IMR-90 (cell line): ENCODE data around the gene RINT1. TPM values are rescaled to one million over a fixed set of nuclear protein-coding genes. Genes with fewer than 3 reads are reported as not detected.
A peak's percentile ranks its signal among the peaks of the same experiment; 100 is the strongest.

Experiments
- ATAC-seq: fragments of 200-7000 bp; cut with Tn5 transposase; 2 replicates; pipeline ENCODE4 v1.9.1; 2020; ENCODE audit warnings: low read depth, mild to moderate bottlenecking, moderate library complexity
- BruUV-seq: library from RNA; stranded (reverse); fragments of 400-500 nt; replicated peaks from 2 replicates; lab custom pipeline; 2021; lab: Mats Ljungman, UMichigan
- CTCF ChIA-PET: fragments of 300-600 bp; formaldehyde crosslinking; extraction: SDS; loops from one replicate; lab custom pipeline; 2021; ENCODE audit warnings: antibody characterized with exemption; lab: Yijun Ruan, JAX
- POLR2A ChIA-PET: fragments of 300-600 bp; sonication (Branson Sonifier 250); formaldehyde crosslinking; loops from one replicate; lab custom pipeline; 2022; ENCODE audit warnings: antibody characterized with exemption; ENCODE audit not compliant: unreplicated experiment; lab: Charles Lee
- DNase-seq: peaks from one replicate; pipeline ENCODE4 v3.0.0; 2013
- H2AFZ ChIP-seq: replicated peaks from 2 replicates; pipeline ENCODE3; 2013; ENCODE audit warnings: low read length, mild to moderate bottlenecking; ENCODE audit not compliant: poor library complexity
- H2AK5ac ChIP-seq: 2 replicates; pipeline ENCODE4 v1.6.1; 2013; ENCODE audit warnings: low read depth, low read length, inconsistent platforms
- H2AK9ac ChIP-seq: replicated peaks from 2 replicates; pipeline ENCODE3; 2013; ENCODE audit warnings: mild to moderate bottlenecking, low read depth, low read length, moderate library complexity; ENCODE audit not compliant: poor library complexity
- H2BK120ac ChIP-seq: 2 replicates; pipeline ENCODE4 v1.6.1; 2013; ENCODE audit warnings: low read depth, low read length, inconsistent platforms
- H2BK15ac ChIP-seq: 3 replicates; pipeline ENCODE4 v1.6.1; 2013; ENCODE audit warnings: low read depth, low read length, inconsistent platforms
- H2BK20ac ChIP-seq: 2 replicates; pipeline ENCODE4 v1.6.1; 2013; ENCODE audit warnings: low read depth, mild to moderate bottlenecking, inconsistent platforms, low read length, moderate library complexity
- H2BK5ac ChIP-seq: 2 replicates; pipeline ENCODE4 v1.6.1; 2013; ENCODE audit warnings: mild to moderate bottlenecking, low read depth, low read length, inconsistent platforms; ENCODE audit not compliant: poor library complexity, severe bottlenecking
- H3K14ac ChIP-seq: replicated peaks from 2 replicates; pipeline ENCODE4 v1.6.1; 2013; ENCODE audit warnings: low read depth, low read length, inconsistent platforms
- H3K18ac ChIP-seq: 2 replicates; pipeline ENCODE4 v1.6.1; 2013; ENCODE audit warnings: low read depth, low read length, control low read depth
- H3K23ac ChIP-seq: 2 replicates; pipeline ENCODE4 v1.6.1; 2013; ENCODE audit warnings: low read depth, low read length, inconsistent platforms
- H3K27ac ChIP-seq: 2 replicates; pipeline ENCODE4 v1.5.1; 2013; ENCODE audit warnings: mild to moderate bottlenecking, control low read depth, low read length; ENCODE audit not compliant: insufficient read depth
- H3K27me3 ChIP-seq: 2 replicates; pipeline ENCODE4 v1.6.1; 2013; ENCODE audit warnings: low read length; ENCODE audit not compliant: control insufficient read depth, insufficient read depth
- H3K36me3 ChIP-seq: 2 replicates; pipeline ENCODE4 v1.6.1; 2013; ENCODE audit warnings: low read length, mixed read lengths; ENCODE audit not compliant: control insufficient read depth, insufficient read depth
- H3K4ac ChIP-seq: 2 replicates; pipeline ENCODE4 v1.6.1; 2013; ENCODE audit warnings: low read depth, low read length, inconsistent platforms
- H3K4me1 ChIP-seq: 2 replicates; pipeline ENCODE4 v1.6.1; 2013; ENCODE audit warnings: low read length, mixed read lengths; ENCODE audit not compliant: control insufficient read depth, insufficient read depth
- H3K4me2 ChIP-seq: 2 replicates; pipeline ENCODE4 v1.6.1; 2013; ENCODE audit warnings: low read depth, mild to moderate bottlenecking, control low read depth, low read length, moderate library complexity
- H3K4me3 ChIP-seq: 2 replicates; pipeline ENCODE4 v1.5.1; 2013; ENCODE audit warnings: low read depth, mild to moderate bottlenecking, control low read depth, low read length, moderate library complexity; ENCODE audit not compliant: insufficient read depth
- H3K56ac ChIP-seq: 2 replicates; pipeline ENCODE4 v1.6.1; 2013; ENCODE audit warnings: low read length, inconsistent platforms; ENCODE audit not compliant: insufficient read depth; ENCODE audit errors: extremely low read depth
- H3K79me1 ChIP-seq, 2 experiments: 2 replicates each; pipeline ENCODE4 v1.6.1; 2013; ENCODE audit warnings: low read length in 2 of 2, inconsistent platforms in 1 of 2, low read depth in 1 of 2
- H3K9ac ChIP-seq: 2 replicates; pipeline ENCODE4 v1.6.1; 2013; ENCODE audit warnings: low read depth, low read length, control low read depth
- H3K9me1 ChIP-seq: 2 replicates; pipeline ENCODE4 v1.6.1; 2013; ENCODE audit warnings: low read length, inconsistent platforms; ENCODE audit not compliant: insufficient read depth
- H3K9me3 ChIP-seq: 2 replicates; pipeline ENCODE4 v1.6.1; 2013; ENCODE audit warnings: low read length; ENCODE audit not compliant: control insufficient read depth, insufficient read depth
- H4K20me1 ChIP-seq: 2 replicates; pipeline ENCODE4 v1.6.1; 2013; ENCODE audit warnings: low read length, inconsistent platforms; ENCODE audit not compliant: insufficient read depth
- H4K5ac ChIP-seq: 2 replicates; pipeline ENCODE4 v1.6.1; 2013; ENCODE audit warnings: mild to moderate bottlenecking, low read depth, low read length, control low read depth
- H4K8ac ChIP-seq, 2 experiments: 2 replicates each; pipeline ENCODE4 v1.6.1; 2013; ENCODE audit warnings: low read depth in 2 of 2, low read length in 2 of 2, control low read depth in 1 of 2, inconsistent platforms in 1 of 2
- H4K91ac ChIP-seq: 2 replicates; pipeline ENCODE4 v1.6.1; 2013; ENCODE audit warnings: low read depth, low read length, inconsistent platforms; ENCODE audit not compliant: insufficient read depth
- CHD1 ChIP-seq: IDR thresholded peaks from 2 replicates; pipeline ENCODE4 v1.6.1; 2012; ENCODE audit warnings: low read depth, low read length, improper control_type of control experiment
- MXI1 ChIP-seq: IDR thresholded peaks from 2 replicates; pipeline ENCODE4 v1.6.1; 2012; ENCODE audit warnings: low read depth, mild to moderate bottlenecking, low read length, moderate library complexity, borderline replicate concordance
- WGBS, 2 experiments: methylation state at CpG; one replicate each; pipeline versions ENCODE4 v1.1.5 to v1.1.7; 2013; ENCODE audit warnings: missing lambda C conversion rate in 2 of 2; ENCODE audit not compliant: insufficient read length in 1 of 2; ENCODE audit errors: extremely low coverage in 2 of 2; 5-methylcytosine and 5-hydroxymethylcytosine counted together
- dilution Hi-C: fragments of 300-500 bp; cut with HindIII; formaldehyde crosslinking; loops from one replicate; pipeline ENCODE4 v1.14.3; 2018; ENCODE audit warnings: low sequenced_read_pairs; ENCODE audit not compliant: unreplicated experiment
- in situ Hi-C: fragments of 300-500 bp; cut with MboI; formaldehyde crosslinking; loops from 3 replicates; pipeline ENCODE4 v1.14.3; 2019; ENCODE audit warnings: low sequenced_read_pairs, inconsistent platforms, mixed read lengths
- intact Hi-C: fragments of 100-400 bp; cut with micrococcal nuclease; formaldehyde crosslinking; loops from 2 replicates; pipeline ENCODE4 v1.10.0; 2022
- polyA plus RNA-seq, 3 experiments: library from polyadenylated mRNA; depleted of rRNA; stranded (reverse); fragments of >200 nt; gene quantifications; 2 replicates each; pipeline ENCODE4 v1.2.3, GENCODE V29; 2012; ENCODE audit warnings: low replicate concordance in 1 of 3
- total RNA-seq: library from RNA; depleted of rRNA; stranded (reverse); fragments of >200 nt; gene quantifications from 2 replicates; pipeline ENCODE4 v1.2.3, GENCODE V29; 2012
- TF ChIP-seq, protein P1 (sequence below): fragments of 150-350 bp; IDR thresholded peaks from 2 replicates; pipeline ENCODE4 v1.6.1; 2017; ENCODE audit warnings: mild to moderate bottlenecking, antibody characterized with exemption, low read length, low read depth

The RINT1 gene
- total and polyA plus RNA-seq, 2 of the 4 experiments (the other 2 are of a cell fraction), result 15.9 to 23.1 TPM

DNA sequence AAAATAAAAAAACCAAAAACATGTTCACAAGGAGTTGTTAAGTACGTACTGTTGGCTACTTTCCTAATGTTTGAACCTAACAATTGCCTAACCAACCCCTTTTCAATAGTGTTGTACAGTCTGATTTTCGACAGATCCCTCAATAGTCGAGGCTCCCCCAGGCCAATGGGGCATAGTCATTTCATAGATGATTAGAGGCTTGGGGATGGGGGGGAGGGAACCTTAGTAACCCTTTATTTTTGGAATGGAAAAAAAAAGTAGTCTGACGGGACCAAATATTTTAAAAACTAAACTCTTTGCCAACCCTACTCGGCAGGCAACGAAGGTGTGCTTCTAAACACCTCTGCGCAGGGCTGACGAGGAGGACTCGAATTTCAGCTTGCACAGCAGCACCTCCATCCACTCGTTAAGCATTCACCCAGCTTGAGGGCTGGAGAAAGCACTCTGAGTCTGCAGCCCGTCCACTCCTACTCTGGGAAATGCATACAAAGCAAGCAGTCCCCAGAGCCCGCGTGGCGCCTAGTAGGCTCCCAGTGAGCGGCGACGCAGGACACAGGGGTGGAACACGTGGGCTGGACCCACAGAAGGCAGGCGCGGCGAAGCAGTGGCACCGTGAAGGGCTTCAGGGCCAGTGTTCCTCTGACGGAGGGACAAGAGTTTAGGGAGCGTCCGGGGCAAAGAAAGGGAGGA is 10.8 kb upstream of the RINT1 start:
- intact Hi-C loops, result loop anchor here (5.0 kb wide), 1 partner anchor 134 kb away; the partner anchor contains the start of gene SRPK2
- 0 out of 2 replicates have a peak overlapping the region, but pooled peaks have one; percentile 9 for H2BK120ac ChIP-seq
- DNase-seq (peak; percentile 50), ATAC-seq (peak; percentile 48)
- H2AFZ ChIP-seq, result peak overlapping the region; percentile 97
- peak overlapping the region; percentile 63 for H2AK5ac ChIP-seq
- no peak overlapping the region for H4K5ac ChIP-seq
- no peaks in the 10 kb centered on the region for H3K27me3 ChIP-seq
- WGBS, 2 experiments, result 2% methylated on average over 9 of the region's 25 CpGs; no CpG with 5 or more reads in 1 of the 2 experiments
- H2AK9ac ChIP-seq, result peak overlapping the region; percentile 95
- peak overlapping the region; percentile 73 for H2BK5ac ChIP-seq
- H3K9ac ChIP-seq, result peak overlapping the region; percentile 78
- H3K9me1 ChIP-seq, result no peaks in the 10 kb centered on the region
- peaks cover 1% of the 10 kb centered on the region; the same call in 1 of the 2 replicates for H3K36me3 ChIP-seq
- H3K56ac ChIP-seq, result 0 out of 2 replicates have a peak overlapping the region, but pooled peaks have one; percentile 4
- peak overlapping the region; percentile 96 for H3K4me2 ChIP-seq
- ChIA-PET CTCF (no interaction called here), POLR2A (no interaction called here)
- peaks cover 7 to 31% of the 10 kb centered on the region in 2 experiments; a peak in 2 of 4 replicates for H3K79me1 ChIP-seq
- peaks cover 2% of the 10 kb centered on the region; the same call in 1 of the 2 replicates for H3K4me1 ChIP-seq
- no peaks in the 10 kb centered on the region for H3K9me3 ChIP-seq
- H3K27ac ChIP-seq, result peak overlapping the region; percentile 71
- peak overlapping the region; percentile 81 for H3K14ac ChIP-seq
- TF ChIP-seq, protein P1, sequence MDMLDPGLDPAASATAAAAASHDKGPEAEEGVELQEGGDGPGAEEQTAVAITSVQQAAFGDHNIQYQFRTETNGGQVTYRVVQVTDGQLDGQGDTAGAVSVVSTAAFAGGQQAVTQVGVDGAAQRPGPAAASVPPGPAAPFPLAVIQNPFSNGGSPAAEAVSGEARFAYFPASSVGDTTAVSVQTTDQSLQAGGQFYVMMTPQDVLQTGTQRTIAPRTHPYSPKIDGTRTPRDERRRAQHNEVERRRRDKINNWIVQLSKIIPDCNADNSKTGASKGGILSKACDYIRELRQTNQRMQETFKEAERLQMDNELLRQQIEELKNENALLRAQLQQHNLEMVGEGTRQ, result peak; percentile 71
- TF ChIP-seq CHD1 (no peak), MXI1 (peak; percentile 92)
- H2BK15ac ChIP-seq, result no peak overlapping the region
- H4K20me1 ChIP-seq, result peaks cover 9% of the 10 kb centered on the region
- H3K18ac ChIP-seq, result peak overlapping the region; percentile 7; the same call in 1 of the 2 replicates
- H4K8ac ChIP-seq, result peak overlapping the region; percentile 17 to 50; a peak in 3 of 4 replicates
- peak overlapping the region; percentile 71 for H3K4ac ChIP-seq
- dilution Hi-C loops, result no loop called here
- in situ Hi-C loops, result no loop called here
- BruUV-seq, result no TSS peak
- no peak overlapping the region; the same call in 1 of the 2 replicates for H4K91ac ChIP-seq
- peak overlapping the region; percentile 72 for H3K4me3 ChIP-seq
- no peak overlapping the region for H2BK20ac ChIP-seq
- peak overlapping the region; percentile 61 for H3K23ac ChIP-seq
